Retinal pigment epithelial cell (primary cell): ENCODE results near the gene TICRR.

Source experiments
- DNase-seq: peaks from one replicate; pipeline ENCODE4 v3.0.0-alpha.2; 2010; ENCODE audit warnings: low read depth
- H3K4me3 ChIP-seq: 2 replicates; pipeline ENCODE4 v1.5.1; 2011; ENCODE audit warnings: mild to moderate bottlenecking, low read length, control low read depth, moderate library complexity
- CTCF ChIP-seq: conservative IDR thresholded peaks from 2 replicates; pipeline ENCODE4 v1.5.1; 2011; ENCODE audit warnings: low read depth, low read length, control low read depth, inconsistent platforms

TICRR gene

DNA sequence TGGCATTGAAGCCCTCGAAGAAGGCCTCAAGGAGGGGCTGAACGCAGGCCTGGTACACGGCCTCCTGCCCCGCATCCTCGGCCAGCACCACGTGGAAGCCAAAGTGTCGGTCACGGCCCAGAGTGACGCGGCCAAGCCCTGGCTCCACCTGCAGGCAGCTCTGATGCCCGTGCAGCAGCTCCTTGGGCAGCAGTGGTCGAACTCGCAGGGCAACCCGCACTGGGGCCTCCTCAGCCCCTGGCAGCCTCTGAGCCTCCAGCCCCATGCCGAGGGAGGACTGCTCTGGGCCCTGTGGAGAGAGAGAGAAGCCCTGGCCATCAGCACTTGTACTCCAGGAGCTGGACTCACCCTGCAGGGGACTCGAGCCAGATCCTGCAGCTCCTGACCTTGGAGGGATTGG is 77.4 kb downstream of the TICRR start:
- DNase-seq, result no peak
- TF ChIP-seq CTCF, result no peak
- no peak overlapping the region for H3K4me3 ChIP-seq

- DNase-seq, result no peak
- no peak overlapping the region for H3K4me3 ChIP-seq
- no peak for TF ChIP-seq CTCF
Measured at GRCh38 chr15:89653578-89653977, 78.3 kb downstream of the TICRR start.

DNA sequence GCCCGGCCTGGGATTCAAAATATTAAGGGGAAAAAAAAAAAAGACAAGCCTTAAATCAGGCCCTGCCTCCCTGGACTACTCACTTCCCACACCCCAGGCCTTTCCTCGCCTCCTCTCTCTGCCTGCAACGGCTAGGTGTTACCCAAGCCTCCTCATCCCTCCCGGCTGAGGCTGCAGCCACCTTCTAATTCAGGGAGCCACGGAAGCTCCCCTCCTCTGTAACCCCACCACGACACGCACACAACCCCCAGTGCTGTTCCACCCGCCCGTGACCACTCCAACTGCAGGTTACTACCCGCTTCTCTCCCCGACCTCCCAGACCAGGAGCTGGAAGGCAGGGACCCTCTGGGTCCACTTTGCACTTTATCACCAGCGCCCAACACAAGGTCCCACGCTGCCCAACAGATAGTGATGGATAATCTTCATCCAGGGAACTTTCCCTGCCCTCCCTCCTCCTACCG is 79.1 kb downstream of the TICRR start:
- H3K4me3 ChIP-seq, result peak overlapping the region; percentile 78
- TF ChIP-seq CTCF, result no peak
- DNase-seq, result no peak

DNA sequence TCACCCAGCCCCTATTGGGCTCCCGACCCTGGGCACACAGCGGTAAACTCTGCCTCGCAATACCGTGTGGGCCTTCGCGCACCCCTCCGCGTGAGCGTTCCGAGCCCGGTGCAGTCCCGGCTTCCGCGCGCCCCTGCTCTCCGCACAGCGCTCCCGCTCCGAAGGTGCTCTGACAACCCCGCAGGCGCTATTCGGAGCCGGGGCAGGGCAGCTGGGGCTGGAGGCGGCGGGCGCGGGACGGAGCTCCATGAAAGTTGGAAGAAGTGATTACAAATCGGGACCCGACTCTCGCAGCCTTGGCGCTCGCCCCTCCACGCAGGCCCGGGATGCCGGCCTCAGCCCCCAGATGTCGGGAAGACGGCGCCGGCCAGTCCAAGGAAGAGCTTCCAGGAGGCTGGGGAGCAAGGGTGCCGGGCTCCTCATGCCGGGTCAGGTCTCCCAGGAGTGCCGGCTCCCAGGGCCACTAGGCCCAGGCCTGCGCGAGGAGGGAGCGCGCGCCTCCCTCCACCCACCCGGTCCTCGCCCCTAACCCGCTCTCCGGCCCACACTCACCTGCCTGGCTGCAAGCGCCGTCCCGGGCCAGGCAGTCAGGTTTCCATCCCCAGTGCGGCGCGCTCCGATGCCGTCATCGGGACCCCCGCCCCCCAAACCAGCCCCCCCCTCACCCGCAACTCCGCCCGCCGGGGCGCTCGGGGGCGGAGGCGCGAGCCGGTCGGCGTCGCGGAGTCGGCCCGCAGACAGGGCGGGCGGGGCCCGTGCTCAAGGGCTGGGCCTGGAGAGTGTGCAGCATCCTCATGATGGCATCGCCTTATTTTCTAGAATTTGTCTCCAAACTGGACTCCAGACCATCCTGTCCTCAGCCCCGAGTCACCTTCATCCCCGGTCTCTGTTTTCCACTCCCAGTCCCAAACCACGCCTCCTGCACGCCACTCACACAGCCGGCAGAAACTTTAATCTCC is 79.9 kb downstream of the TICRR start, which contains the start of gene KIF7:
KIF7 (minus strand) TSS at position 621 of the 959 bp plus-strand sequence. CDS start 2,537 bp downstream, outside the sequence.
- H3K4me3 ChIP-seq, result peak within 1 kb of the TSS; percentile 78
- no peak for TF ChIP-seq CTCF

DNA sequence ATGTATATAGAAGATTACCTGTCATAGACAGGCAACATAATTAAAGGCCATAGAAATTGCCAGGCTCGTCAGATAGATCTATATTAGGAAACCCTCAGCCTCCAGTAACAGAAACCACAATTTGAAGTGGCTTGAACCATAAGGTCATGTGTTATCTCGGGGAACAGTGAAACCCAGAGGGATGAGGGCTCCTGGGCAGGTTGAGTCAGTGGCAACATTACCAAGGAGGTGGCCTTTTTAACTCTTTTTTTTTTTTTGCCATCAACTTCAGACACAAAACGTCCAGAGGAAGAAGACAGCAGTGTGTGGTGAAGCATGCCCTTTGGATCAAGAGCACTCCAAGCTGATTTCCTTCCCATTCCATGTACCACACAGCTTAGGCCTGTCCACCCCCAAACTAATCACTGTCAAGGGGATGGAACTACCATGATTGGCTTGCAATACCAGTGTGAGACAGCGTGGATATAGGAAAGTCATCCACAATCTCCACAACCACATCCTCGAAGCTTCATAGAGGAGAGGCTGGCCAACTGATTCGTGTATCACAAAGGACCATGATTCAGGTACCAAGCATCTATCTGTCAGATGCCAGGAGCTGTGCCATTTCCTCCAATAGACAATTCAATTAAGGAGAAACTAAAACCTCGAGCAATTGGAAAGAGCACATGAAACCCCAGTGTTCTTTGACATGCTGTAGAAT is 81.0 kb downstream of the TICRR start:
- no peak for TF ChIP-seq CTCF
- DNase-seq, result no peak
- no peak overlapping the region for H3K4me3 ChIP-seq

More for the DNA sequence above, 79.9 kb downstream of the TICRR start, which contains the start of gene KIF7:
- no peak for DNase-seq

DNA sequence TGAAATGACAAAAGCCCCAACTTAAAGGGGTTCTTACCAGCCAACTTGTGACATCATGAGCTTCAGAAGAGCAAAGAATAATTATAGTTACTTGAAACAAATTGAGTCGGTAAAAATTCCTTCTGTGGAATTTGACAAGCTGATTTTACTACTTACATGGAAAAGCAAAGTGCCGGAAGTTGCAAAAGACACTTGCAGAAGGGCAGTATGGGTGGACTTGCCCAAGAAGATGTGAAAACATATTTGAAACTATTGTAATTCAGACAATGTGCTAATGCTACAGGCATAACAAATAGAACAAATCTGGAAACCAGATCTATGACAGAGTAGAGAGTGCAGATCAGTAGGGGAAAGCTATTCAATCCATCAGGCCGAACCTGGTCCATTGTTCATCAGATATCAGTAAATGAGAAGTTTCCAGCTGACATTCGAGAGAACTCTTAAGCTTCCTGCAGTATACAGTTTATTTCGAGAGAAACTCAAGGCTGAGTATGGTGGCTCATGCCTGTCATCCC is 82.5 kb downstream of the TICRR start:
- TF ChIP-seq CTCF, result no peak
- no peak overlapping the region for H3K4me3 ChIP-seq
- DNase-seq, result no peak
